HG03460 (cell line): ENCODE measurements around the gene CELA2A.
"Not testable (repeated sequence)": the region's sequence is repeated elsewhere in the genome, so short reads cannot be mapped to it uniquely, and the experiment has no call there.

Source experiments
- ATAC-seq: cut with Tn5 transposase; IDR thresholded peaks from one replicate; pipeline ENCODE4 v1.9.1; 2021; ENCODE audit not compliant: unreplicated experiment

Gene CELA2A

DNA sequence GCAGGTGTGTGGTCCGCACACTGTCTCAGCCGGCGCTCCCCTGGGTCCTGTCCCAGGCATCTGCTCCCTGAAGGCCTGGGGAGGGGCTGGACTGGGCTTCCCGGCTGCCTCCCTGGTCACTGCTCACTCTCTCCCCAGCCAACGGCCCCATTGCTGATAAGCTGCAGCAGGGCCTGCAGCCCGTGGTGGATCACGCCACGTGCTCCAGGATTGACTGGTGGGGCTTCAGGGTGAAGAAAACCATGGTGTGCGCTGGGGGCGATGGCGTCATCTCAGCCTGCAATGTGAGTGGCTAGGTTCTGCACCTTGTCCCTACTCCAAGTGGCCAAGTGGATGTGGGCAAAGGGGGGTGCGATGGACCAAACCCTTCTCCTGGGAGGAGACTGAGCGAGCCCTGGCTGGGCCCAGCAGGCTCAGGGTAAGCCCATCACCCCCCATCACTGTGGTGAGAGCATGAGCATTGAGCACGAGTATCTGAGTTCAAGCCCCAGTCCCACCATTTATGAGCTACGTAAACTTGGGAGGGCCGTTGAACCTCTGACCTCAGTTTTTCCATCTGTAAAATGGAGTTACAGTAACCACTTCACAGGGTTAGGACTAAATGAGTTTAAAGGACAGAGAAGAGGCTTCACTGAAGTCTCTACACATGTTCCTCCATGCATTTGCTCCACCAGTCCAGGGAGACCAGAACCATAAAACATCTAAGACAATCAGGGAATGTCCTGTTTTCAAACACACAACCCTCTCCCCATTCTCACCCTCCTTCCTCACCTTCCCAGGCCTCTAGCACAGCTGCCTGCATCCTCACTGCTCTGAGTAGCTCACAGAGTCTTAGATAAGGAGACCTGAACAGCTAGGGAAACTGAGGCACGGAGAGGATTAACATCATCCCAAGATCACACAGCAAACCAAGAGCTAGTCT lies 11.8 kb upstream of the CELA2A start:
- ATAC-seq: no peak

DNA sequence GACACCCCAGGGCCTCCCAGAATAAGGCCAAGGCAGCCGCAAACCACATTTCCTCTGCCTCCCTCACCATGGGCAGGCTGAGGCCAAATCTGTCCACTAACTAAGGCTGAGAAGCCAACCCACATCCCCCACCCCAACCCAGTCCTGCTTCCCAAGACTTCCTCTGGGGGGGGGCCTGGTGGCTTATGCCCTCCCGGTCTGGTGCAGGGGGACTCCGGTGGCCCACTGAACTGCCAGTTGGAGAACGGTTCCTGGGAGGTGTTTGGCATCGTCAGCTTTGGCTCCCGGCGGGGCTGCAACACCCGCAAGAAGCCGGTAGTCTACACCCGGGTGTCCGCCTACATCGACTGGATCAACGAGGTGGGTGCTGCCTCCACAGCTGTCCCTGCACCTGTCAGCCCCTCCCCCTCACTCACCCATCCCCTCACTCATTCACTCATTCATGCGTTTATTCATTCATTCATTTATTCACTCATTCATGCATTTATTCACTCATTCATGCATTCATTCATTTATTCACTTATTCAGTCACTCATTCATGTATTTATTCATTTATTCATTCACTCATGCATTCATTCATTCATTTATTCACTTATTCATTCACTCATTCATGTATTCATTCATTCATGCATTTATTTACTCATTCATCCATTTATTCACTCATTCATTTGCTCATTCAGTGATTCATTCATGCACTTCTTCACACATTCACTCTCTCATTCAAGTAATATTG lies 11.0 kb upstream of the CELA2A start:
- no peak for ATAC-seq

DNA sequence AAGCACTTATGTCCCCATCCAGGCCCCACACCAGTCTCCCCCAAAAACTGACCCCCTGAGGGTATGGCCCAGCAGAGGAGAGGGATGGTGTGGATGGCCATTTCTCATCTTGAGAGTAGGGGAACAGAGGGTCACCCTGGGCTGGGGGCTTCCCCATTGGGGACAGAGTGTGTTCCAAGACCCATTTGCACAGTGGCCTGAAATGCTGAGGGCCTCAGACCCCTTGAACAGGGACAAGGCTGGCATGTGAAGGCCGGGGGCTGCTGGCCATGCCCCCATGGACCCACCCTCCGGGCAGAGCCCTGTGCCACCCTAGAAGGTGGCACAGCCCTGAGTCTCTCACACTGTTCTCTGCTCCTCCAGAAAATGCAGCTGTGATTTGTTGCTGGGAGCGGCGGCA lies 10.3 kb upstream of the CELA2A start:
- no peak for ATAC-seq

DNA sequence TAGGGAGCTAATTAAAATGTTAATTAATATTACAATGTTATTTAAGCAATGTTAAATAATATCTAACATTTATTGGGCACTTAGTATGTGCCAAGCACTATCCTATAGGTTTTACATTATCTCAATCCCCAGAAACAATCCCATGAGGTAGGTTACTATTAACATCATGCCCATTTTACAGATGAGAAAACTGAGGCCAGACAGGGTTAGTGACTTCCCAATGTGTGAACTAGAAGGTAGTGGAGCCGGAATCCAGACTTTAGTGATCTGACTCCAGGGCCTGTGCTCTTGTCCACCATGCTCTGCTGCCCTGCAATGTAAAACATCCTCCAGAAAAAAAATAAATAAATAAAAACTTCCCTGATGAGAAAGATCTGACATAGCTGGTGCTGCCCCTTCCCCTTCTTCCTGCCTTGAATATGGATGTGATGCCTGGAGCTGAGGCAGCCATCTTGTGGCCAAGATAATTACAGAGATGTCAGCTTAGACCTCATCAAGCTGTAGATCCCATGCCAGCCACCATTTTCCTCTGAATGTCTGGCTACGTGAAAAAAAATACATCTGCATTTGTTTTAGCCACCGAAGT lies 7.6 kb upstream of the CELA2A start:
- ATAC-seq: no peak

DNA sequence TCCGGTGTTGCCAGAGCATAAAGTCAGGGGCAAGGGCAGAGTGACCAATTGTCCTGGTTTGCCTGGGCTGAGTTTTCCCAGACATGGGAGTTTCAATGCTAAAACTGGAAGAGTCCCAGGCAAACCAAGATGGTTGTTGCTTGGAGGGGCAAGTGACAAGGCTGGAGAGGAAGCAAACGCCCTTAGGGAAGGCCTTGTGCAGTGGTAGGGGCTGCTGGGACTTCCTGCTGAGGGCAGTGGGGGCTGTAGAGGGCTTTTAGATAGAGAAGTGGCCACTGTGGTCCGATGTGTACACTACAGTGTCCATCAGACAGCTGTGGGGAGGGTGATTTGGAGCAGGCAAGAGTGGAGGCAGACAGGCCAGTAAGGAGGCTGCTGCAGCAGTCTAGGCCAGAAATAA lies 7.0 kb upstream of the CELA2A start:
- ATAC-seq: no peak

DNA sequence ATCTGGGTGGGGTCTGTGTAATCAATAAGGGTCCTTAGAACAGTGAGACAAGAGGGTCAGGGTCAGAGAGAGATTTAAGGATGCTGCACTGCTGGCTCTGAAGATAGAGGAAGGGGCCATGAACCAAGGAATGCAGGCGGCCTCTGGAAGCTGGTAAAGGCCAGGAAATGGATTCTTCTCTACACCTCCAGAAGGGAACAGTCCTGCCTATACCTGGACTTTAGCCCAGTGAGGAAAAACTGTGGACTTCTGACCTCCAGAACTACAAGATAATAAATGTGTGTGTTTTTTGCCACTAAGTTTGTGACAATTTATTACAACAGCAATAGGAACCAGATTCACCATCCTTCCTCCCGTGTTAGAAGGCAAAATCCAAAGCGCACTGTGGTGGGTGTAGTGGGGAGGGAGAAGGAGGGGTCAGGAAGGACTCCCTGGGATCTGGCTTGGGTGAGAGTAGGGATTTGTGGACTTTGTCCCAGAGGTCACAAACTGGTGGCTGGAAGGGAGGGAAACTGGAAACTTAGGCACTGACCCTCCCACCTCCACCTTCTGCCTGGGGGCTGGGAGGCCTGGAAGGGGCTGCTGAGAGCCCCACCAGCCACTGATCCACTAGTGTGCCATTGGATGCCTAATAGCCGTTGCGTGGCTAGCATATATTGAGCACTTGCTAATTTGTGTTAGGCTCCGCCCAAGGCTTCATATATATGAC lies 5.4 kb upstream of the CELA2A start:
- ATAC-seq: no peak

DNA sequence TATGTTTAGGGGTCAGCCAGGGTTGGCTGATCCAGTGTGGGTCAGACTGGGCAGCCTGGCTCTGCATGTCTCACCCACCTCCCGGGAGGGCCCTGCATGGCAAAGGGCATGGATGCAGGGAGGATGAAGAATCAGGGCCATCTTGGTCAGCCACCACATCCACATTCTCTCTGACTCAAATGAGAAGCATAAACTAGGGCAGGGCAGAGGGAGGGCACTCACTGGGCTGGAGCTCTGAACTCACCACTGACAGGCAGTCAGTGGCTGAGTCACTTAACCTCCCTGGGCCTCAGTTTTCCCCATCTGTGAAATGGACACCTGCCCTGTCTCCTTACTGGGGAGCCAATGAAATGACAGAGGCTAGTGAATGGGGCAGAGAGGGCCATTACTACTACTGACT lies 4.3 kb upstream of the CELA2A start:
- no peak for ATAC-seq

DNA sequence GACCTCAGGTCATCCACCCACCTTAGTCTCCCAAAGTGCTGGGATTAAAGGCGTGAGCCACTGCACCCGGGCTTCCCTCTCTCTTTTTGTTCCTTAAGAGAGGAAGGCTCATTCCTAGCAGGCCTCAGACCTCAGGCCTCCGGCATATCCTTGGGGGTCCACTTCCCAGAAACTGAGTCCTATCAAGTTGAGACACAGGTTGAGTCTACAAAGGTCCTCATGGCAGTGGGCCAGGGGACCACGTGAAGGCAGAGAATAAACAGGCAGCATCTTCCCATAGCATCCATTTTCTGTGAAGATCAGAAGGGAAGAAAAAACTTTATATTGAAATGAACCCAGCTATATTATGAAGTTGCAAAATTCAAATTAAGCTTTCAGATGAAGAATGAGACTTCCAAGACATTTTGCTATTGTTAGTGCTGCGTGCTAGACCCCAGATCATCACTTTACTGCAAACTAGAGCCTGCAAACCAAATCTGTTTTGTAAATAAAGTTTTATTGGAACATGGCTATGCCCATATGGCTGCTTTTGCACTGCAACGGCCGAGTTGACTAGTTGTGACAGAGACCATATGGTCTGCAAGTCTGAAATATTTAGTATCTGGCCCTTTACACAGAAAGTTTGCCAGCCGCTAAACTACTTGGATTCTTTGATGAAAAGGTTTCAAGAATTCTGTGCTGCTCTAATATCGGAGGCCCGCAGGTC lies 3.5 kb upstream of the CELA2A start:
- ATAC-seq: no peak

DNA sequence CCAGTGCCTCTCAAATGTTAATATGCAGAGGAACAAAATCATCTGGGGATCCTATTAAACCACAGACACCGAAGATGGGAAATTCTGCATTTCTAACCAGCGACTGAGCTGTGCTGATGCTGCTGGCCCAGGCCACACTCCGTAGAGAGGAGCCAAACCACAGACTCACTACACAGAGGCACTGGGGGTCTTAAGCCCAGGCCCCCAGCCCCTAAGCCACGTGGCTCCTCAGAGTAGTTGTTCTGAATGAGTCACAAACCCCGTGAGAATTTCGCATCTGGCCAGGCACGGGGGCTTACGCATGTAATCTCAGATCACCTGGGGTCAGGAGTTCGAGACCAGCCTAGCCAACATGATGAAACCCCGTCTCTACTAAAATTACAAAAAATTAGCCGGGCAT lies 2.8 kb upstream of the CELA2A start:
- ATAC-seq: no peak

DNA sequence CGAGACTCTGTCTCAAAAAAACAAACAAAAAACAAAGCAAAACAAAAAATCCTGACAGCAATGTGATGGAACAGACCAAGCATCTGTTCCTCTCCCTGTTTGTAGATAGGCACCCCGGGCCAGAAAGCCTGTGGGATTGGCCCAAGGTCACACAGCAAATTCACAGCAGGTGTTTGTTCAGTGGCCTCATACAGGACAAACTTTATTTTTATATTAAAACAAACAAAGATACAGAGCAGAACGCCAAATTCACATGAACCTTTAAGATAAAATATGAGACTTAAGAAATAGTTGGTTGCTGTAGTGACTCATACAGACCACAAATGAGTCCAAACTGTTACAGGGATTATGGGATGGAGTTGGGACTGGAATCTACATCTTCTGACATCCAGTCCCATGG lies 2.3 kb upstream of the CELA2A start:
- no peak for ATAC-seq

DNA sequence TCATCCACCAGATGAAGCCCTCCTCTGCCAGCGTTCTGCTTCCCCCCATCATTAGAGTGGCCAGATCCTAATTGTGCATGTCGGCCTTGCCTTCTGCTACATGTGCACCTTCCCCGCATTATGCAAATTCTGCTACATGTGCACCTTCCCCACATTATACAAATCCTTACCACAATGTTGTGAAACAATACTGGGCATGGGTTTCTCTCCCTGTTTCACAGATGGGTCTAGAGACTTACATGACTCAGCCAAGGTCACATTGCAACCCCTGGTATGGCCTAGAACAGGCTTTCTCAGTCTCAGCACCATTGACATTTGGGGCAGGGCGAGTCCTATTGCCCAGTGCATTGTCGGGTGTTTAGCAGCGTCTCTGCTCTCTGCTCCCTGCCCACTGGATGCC lies 1.0 kb upstream of the CELA2A start:
- ATAC-seq: no peak

DNA sequence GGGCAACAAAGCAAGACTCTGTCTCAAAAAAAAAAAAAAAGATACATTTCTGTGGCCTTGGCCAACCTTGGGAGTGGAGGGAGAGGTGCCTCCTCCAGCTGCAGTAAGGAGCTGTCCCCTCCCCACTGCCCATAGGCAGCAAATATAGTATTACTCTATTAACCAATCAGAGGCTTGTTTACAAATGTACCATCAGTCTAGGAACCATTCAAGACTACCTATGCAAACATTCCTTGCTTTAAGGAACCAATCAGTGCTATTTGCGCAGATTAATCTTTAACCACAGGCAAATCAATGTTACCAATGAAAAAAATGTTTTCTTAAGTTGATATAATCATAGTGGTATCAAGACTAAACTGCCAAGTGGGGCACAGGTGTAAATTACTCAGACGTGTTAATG lies 1.1 kb downstream of the CELA2A start:
- no peak for ATAC-seq

DNA sequence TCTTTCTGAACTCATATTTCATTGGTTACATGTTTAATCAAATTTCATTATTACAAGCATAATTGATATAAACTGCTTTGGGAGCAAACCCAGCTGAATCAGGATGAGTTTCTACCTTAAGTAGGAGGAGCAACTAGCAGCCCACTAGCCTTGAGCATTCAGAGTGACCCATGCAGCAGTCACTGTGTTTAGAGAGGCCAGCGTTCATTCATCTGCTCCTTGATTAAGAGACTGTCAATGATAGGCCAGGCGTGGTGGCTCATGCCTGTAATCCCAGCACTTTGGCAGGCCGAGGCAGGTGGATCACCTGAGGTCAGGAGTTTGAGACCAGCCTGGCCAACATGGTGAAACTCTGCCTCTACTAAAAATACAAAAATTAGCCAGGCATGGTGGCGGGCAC lies 1.9 kb downstream of the CELA2A start:
- ATAC-seq: not testable (repeated sequence)

DNA sequence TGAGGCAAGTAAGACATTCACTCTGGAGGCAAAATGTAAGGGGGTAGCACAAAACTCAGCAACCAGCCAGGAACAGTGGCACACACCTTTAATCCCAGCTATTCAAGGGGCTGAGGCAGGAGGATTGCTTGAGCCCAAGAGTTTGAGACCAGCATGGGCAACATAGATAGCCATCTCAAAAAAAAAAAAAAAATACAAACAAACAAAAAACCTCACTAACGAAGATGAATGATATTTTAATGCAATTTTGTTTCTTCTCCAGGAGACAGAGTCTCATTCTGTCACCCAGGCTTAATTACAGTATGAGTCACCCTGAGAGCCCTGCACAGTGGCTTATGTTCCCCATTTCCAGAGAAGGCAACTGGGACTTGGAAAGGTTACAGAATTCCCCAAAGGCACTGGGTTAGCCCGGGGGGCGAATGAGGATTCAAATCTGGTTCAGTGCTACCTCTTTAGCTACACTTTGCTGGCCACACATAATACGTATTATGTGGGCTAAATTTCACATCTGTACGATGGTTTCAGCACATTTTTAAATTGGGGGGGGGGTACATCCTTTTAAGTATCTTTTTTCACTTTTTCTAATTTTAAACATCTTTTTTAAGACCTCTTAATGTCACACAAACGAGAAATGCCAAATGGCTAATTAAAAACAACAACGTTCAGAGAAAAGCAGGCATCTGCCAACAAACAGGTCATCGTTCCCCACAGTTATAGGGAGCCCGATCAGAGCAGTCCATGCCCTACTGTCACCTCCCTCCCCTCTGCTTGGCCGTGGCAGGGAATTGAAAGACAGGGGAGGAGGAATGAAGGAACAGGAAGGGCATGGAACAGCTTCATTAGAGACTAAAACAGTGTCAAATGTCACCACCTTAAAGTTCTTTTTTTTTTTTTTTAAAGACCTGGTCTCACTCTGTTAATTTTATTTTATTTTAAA lies 3.5 kb downstream of the CELA2A start:
- no peak for ATAC-seq

DNA sequence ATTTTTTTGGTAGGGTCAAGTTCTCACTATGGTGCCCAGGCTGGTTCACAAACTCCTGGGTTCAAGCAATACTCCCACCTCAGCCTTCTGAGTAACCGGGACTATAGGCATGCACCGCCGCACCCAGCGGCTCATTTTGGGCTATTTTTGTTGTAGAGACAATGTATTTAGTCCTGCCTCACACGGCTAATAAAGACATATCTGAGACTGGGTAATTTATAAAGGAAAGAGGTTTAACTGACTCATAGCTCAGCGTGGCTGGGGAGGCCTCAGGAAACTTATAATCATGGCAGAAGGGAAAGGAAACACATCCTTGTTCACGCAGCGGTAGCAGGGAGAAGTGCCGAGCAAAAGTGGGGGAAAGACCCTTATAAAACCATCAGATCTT lies 4.2 kb downstream of the CELA2A start:
- no peak for ATAC-seq

DNA sequence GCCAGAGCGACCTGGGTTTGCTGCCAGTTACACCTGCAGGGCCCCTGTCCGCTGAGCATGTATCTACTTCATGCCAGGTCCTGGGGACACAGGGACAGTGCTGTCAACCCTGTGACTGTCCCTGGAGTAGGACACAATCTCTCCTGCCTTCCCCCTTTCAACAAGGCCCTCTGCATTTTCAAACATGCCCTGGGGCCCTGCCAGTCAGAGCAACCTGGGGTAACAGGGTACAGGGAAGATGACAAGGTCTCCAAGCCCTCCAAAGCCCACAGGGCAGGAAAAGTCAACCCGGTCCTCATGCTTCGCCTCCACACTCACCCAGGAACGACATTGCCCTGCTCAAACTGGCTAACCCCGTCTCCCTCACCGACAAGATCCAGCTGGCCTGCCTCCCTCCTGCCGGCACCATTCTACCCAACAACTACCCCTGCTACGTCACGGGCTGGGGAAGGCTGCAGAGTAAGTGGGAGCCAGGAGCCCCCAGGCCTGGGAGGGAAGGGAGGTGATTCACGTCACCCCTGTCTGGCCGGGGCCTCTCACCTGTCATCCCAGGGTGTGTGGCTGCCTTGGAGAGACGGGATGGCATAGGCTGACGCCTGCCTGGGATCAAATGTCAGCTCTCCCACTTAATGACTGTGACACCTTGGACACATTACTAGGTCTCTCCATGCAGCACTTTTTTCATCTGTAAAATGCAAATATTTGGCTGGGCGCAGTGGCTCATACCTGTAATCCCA lies 6.7 kb downstream of the CELA2A start:
- ATAC-seq: not testable (repeated sequence)

DNA sequence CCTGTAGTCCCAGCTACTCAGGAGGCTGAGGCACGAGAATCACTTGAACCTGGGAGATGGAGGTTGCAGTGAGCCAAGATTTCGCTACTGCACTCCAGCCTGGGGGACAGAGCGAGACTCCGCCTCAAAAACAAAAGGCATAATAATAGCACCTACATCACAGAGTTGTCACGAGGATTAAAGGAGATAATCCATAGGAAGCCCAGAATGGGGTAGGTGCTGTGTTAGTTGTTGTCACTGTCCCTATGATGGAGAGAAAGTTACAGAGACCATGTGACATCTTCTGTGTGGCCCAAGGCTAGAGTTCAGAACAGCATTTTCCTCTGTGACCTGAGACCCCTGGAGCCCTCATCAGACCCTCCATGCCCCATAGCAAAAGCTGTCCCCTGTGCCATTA lies 7.4 kb downstream of the CELA2A start:
- not testable (repeated sequence) for ATAC-seq

DNA sequence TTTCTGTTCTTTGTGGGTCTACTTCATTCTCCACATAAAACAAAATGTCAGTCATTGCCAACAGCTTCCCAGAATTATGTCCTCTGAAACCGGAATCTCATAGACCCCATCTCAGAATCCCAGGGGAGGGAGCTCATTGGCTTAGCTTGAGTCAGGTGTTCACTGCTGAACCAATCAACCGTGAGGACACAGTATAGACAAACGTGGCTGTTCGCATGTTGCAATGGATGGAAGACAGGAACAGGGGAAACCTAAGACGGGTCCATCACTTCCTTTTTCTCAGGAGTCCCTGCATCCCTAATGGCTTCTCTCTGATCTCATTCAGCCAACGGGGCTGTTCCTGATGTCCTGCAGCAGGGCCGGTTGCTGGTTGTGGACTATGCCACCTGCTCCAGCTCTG lies 9.1 kb downstream of the CELA2A start:
- no peak for ATAC-seq
